K562 (cell line): Measurements from ENCODE around the gene RHO. TPM values are rescaled to one million over a fixed set of nuclear protein-coding genes. Genes with fewer than 3 reads are reported as not detected.

ENCODE experiments used
- ATAC-seq: fragments of 200-7000 bp; cut with Tn5 transposase; 3 replicates; pipeline ENCODE4 v1.9.1; 2020; ENCODE audit warnings: moderate library complexity
- BruUV-seq: library from RNA; stranded (reverse); fragments of 400-500 nt; replicated peaks from 2 replicates; lab custom pipeline; 2021; lab: Mats Ljungman, UMichigan
- CTCF ChIA-PET: fragments of 300-600 bp; formaldehyde crosslinking; extraction: SDS; loops from one replicate; lab custom pipeline; 2021; ENCODE audit warnings: low intra/inter-chr PET ratio; lab: Yijun Ruan, JAX
- POLR2A ChIA-PET: fragments of 300-600, 350-650 bp; sonication (Branson Sonifier 250); formaldehyde crosslinking; extraction: SDS; loops from one replicate; lab custom pipeline; 2021; ENCODE audit warnings: antibody characterized with exemption, inconsistent platforms; lab: Yijun Ruan, JAX
- DNase-seq, 4 experiments: peaks; one replicate each; pipeline versions ENCODE4 v3.0.0 to v3.0.0-alpha.2; 2011 to 2018; ENCODE audit warnings: low spot score in 3 of 4, mixed read lengths in 3 of 4; ENCODE audit errors: extremely low read depth in 1 of 4
- FAIRE-seq: peaks from 2 replicates; lab custom pipeline; 2011; peaks lifted over from hg19 to GRCh38; lab: Jason Lieb, UNC
- H2AFZ ChIP-seq: 2 replicates; pipeline ENCODE4 v1.6.0; 2011; ENCODE audit warnings: low read depth, low read length, control low read depth, inconsistent platforms
- H3K27ac ChIP-seq: fragments of 200-600 bp; 3 replicates; pipeline ENCODE4 v1.8.0; 2011; ENCODE audit warnings: low read depth, mild to moderate bottlenecking, control low read depth, inconsistent platforms, low read length, moderate library complexity, mixed read lengths; ENCODE audit errors: extremely low read depth
- H3K27me3 ChIP-seq, 2 experiments: fragments of 300-600 bp in 1 of 2; 2 replicates in 1 of 2; 3 replicates in 1 of 2; pipeline versions ENCODE4 v1.6.0 to v1.8.0; 2011; ENCODE audit warnings: inconsistent platforms in 2 of 2, low read length in 2 of 2, mild to moderate bottlenecking in 1 of 2, mixed read lengths in 1 of 2, moderate library complexity in 1 of 2; ENCODE audit not compliant: control insufficient read depth in 2 of 2, insufficient read depth in 2 of 2
- H3K36me3 ChIP-seq: fragments of 300-600 bp; 3 replicates; pipeline ENCODE4 v1.8.0; 2011; ENCODE audit warnings: mild to moderate bottlenecking, low read length, inconsistent platforms; ENCODE audit not compliant: control insufficient read depth, insufficient read depth
- H3K4me1 ChIP-seq, 2 experiments: fragments of 200-600 bp in 1 of 2; replicated peaks in 1 of 2; 2 replicates in 1 of 2; 3 replicates in 1 of 2; pipeline versions ENCODE4 v1.5.1 to v1.8.0; 2011; ENCODE audit warnings: inconsistent platforms in 2 of 2, low read length in 2 of 2, mild to moderate bottlenecking in 1 of 2, mixed read lengths in 1 of 2, moderate library complexity in 1 of 2; ENCODE audit not compliant: control insufficient read depth in 2 of 2, insufficient read depth in 2 of 2
- H3K4me2 ChIP-seq: 2 replicates; pipeline ENCODE4 v1.6.1; 2011; ENCODE audit warnings: low read length, control low read depth, inconsistent platforms, mixed read lengths; ENCODE audit not compliant: insufficient read depth
- H3K4me3 ChIP-seq: fragments of 200-600 bp; sonication (generic), shearing (Covaris generic); 2 replicates; pipeline ENCODE4 v1.5.1; 2016; ENCODE audit warnings: control low read depth, inconsistent platforms
- H3K79me2 ChIP-seq: fragments of 200-600 bp; 3 replicates; pipeline ENCODE4 v1.8.0; 2011; ENCODE audit warnings: low read length, inconsistent platforms; ENCODE audit not compliant: control insufficient read depth, insufficient read depth
- H3K9ac ChIP-seq, 2 experiments: 2 replicates each; pipeline versions ENCODE4 v1.6.0 to v1.6.1; 2011; ENCODE audit warnings: low read depth in 2 of 2, low read length in 2 of 2, control low read depth in 1 of 2, inconsistent platforms in 1 of 2, mild to moderate bottlenecking in 1 of 2, mixed read lengths in 1 of 2; ENCODE audit not compliant: insufficient read depth in 1 of 2
- H3K9me1 ChIP-seq: one replicate; pipeline ENCODE4 v1.6.0; 2011; ENCODE audit warnings: inconsistent platforms, mild to moderate bottlenecking, low read length, moderate library complexity; ENCODE audit not compliant: control insufficient read depth, insufficient read depth
- H3K9me3 ChIP-seq: replicated peaks from 2 replicates; pipeline ENCODE4 v1.5.1; 2011; ENCODE audit warnings: low read depth, low read length, inconsistent platforms; ENCODE audit not compliant: control insufficient read depth, insufficient read depth
- H4K20me1 ChIP-seq: replicated peaks from 2 replicates; pipeline ENCODE4 v1.6.1; 2011; ENCODE audit warnings: low read length, inconsistent platforms, mixed read lengths; ENCODE audit not compliant: control insufficient read depth, insufficient read depth
- ATF3 ChIP-seq, 2 experiments: fragments of 450-650 bp in 1 of 2; sonication (generic) in 1 of 2; formaldehyde crosslinking in 1 of 2; IDR thresholded peaks in 1 of 2; conservative IDR thresholded peaks in 1 of 2; 2 replicates each; pipeline versions ENCODE4 v1.6.1 to v1.8.1; 2016 to 2023; ENCODE audit warnings: mild to moderate bottlenecking in 2 of 2, moderate library complexity in 2 of 2, inconsistent platforms in 1 of 2, missing genetic modification reagents in 1 of 2
- GTF2A2 ChIP-seq: IDR thresholded peaks from 2 replicates; pipeline ENCODE4 v1.6.1; 2016; ENCODE audit warnings: mild to moderate bottlenecking, missing genetic modification characterization, missing compliant biosample characterization
- KDM2B ChIP-seq: fragments of 250-450 bp; sonication (Bioruptor Pico); IDR thresholded peaks from 2 replicates; pipeline ENCODE4 v1.8.0; 2021; ENCODE audit warnings: mild to moderate bottlenecking, moderate library complexity
- NELFE ChIP-seq: IDR thresholded peaks from 2 replicates; pipeline ENCODE4 v1.6.1; 2011; ENCODE audit warnings: mild to moderate bottlenecking; ENCODE audit not compliant: insufficient read depth, insufficient read length
- NUFIP1 ChIP-seq: fragments of 450-650 bp; IDR thresholded peaks from 2 replicates; pipeline ENCODE4 v1.6.1; 2018; ENCODE audit not compliant: partially characterized antibody
- POLR2A ChIP-seq: fragments of 450-650 bp; conservative IDR thresholded peaks from 2 replicates; pipeline ENCODE4 v1.6.1; 2016
- USF2 ChIP-seq: sonication (generic); formaldehyde crosslinking; IDR thresholded peaks from 2 replicates; pipeline ENCODE4 v1.5.0; 2020; ENCODE audit warnings: missing genetic modification reagents
- ZNF23 ChIP-seq: fragments of 250-450 bp; sonication (Bioruptor Pico); IDR thresholded peaks from 2 replicates; pipeline ENCODE4 v1.4.0; 2020; ENCODE audit warnings: mild to moderate bottlenecking
- WGBS: fragments of 100-300 bp; shearing (Covaris generic); methylation state at CpG from one replicate; pipeline ENCODE4 v1.1.6; 2016; ENCODE audit warnings: low coverage, mixed read lengths; ENCODE audit not compliant: insufficient coverage; ENCODE audit errors: missing lambda C conversion rate; 5-methylcytosine and 5-hydroxymethylcytosine counted together
- in situ Hi-C: fragments of 300-500 bp; cut with MboI; formaldehyde crosslinking; loops from 4 replicates; pipeline ENCODE4 v1.15.0; 2018; ENCODE audit warnings: inconsistent platforms, mixed read lengths
- intact Hi-C: fragments of 100-400 bp; cut with micrococcal nuclease; formaldehyde crosslinking; loops from 2 replicates; pipeline ENCODE4 v1.14.2; 2022
- polyA plus RNA-seq, 8 experiments: library from polyadenylated mRNA; depleted of rRNA in 4 of 8; stranded (reverse) in 5 of 8; unstranded in 3 of 8; fragments of >200 nt; fragmentation: Nextera tagmentation in 2 of 8; fragmentation: Illumina TruSeq in 1 of 8; extraction: Ambion mirVana in 2 of 8; extraction: Trizol in 1 of 8; gene quantifications; 2 replicates each; pipeline versions ENCODE4 v1.2.1 to v1.2.3, GENCODE V29; 2011 to 2014; ENCODE audit warnings: inconsistent platforms in 1 of 8, missing spikeins in 1 of 8
- total RNA-seq, 7 experiments: library from RNA; depleted of rRNA in 6 of 7; stranded (reverse); fragments of >200 nt in 6 of 7; fragmentation: Illumina TruSeq in 2 of 7; extraction: Trizol in 2 of 7; gene quantifications; 2 replicates each; pipeline versions ENCODE4 v1.2.1 to v1.2.3, GENCODE V29; 2011 to 2021; ENCODE audit warnings: low replicate concordance in 1 of 7

The RHO gene
- total and polyA plus RNA-seq, 9 of the 15 experiments (the other 6 are each of a cell fraction or from before 2014, with no cell fraction given): not detected

GRCh38 chr3:129563332-129563731 is 34.9 kb downstream of the RHO start:
- H4K20me1 ChIP-seq: no peaks in the 10 kb centered on the region
- in situ Hi-C loops (no loop called here), intact Hi-C loops (no loop called here)
- FAIRE-seq (no peak), ATAC-seq (no peak), DNase-seq (no peak)
- ChIA-PET POLR2A (no interaction called here), CTCF (no interaction called here)
- H3K9ac ChIP-seq: no peak overlapping the region
- no peaks in the 10 kb centered on the region for H3K27me3 ChIP-seq
- peaks cover 0 to 33% of the 10 kb centered on the region in 2 experiments; a peak in 3 of 5 replicates for H3K4me1 ChIP-seq
- 83% methylated on average over 7 of the region's 12 CpGs for WGBS
- H3K36me3 ChIP-seq: peaks cover 21% of the 10 kb centered on the region; the same call in 1 of the 3 replicates
- no peaks in the 10 kb centered on the region for H3K79me2 ChIP-seq
- no TSS peak for BruUV-seq
- no peak overlapping the region for H3K4me3 ChIP-seq
- no peak overlapping the region for H2AFZ ChIP-seq
- H3K4me2 ChIP-seq: no peak overlapping the region
- no peaks in the 10 kb centered on the region for H3K9me1 ChIP-seq
- H3K27ac ChIP-seq: no peak overlapping the region
- H3K9me3 ChIP-seq: no peaks in the 10 kb centered on the region
- no peak for TF ChIP-seq ZNF23 (CRISPR knock-in tag)
- TF ChIP-seq NELFE: no peak

- Histone ChIP-seq H3K27me3 (no peaks in the 10 kb centered on the region), H3K4me2 (no peak overlapping the region), H3K27ac (no peak overlapping the region), H3K9me1 (no peaks in the 10 kb centered on the region), H3K79me2 (no peaks in the 10 kb centered on the region), H3K36me3 (peaks cover 21% of the 10 kb centered on the region; the same call in 1 of the 3 replicates), H4K20me1 (no peaks in the 10 kb centered on the region), H3K9ac (no peak overlapping the region), H3K9me3 (no peaks in the 10 kb centered on the region), H3K4me1 (peaks cover 0 to 27% of the 10 kb centered on the region in 2 experiments; a peak in 3 of 5 replicates), H2AFZ (no peak overlapping the region), H3K4me3 (no peak overlapping the region)
- CTCF ChIA-PET: no interaction called here
- ATAC-seq (no peak), FAIRE-seq (no peak), DNase-seq (no peak)
- in situ Hi-C loops (no loop called here), intact Hi-C loops (no loop called here)
- WGBS: 91% methylated on average over 3 of the region's 8 CpGs
- no TSS peak for BruUV-seq
- TF ChIP-seq POLR2A (no peak), GTF2A2 (no peak), ATF3 (IDR thresholded peaks at IDR 0.05) (no peak), ATF3 (CRISPR knock-in tag; conservative IDR thresholded peaks at IDR 0.05) (no peak), KDM2B (CRISPR knock-in tag) (no peak), NUFIP1 (no peak), USF2 (CRISPR knock-in tag) (no peak)
- POLR2A ChIA-PET: interaction anchor here (0.6 kb wide), 1 partner anchor 175 kb away, joined by 3 read pairs; no protein-coding TSS in a partner anchor
These were observed 35.6 kb downstream of the RHO start for GRCh38 chr3:129563850-129564535.
